ENCODE data around the gene MMP3.

- TF ChIP-seq CTCF (conservative IDR thresholded peaks at IDR 0.05) (no peak), EZH2 (IDR thresholded peaks at IDR 0.05; ENCODE audit: low read depth) (no peak)
Observed at GRCh38 chr11:102819491-102819890, 23.9 kb downstream of the MMP3 start.

Data from PC-9 (cell line).